Diencephalon (tissue), 1 donor: ENCODE measurements around the gene AGAP6. TPM values are rescaled to one million over a fixed set of nuclear protein-coding genes. Genes with fewer than 3 reads are reported as not detected.

Source experiments
- small RNA-seq: library from RNA; depleted of rRNA; stranded (forward); fragments of <200 nt; gene quantifications from one replicate; pipeline ENCODE3, GENCODE V24; 2014
- total RNA-seq: library from RNA; depleted of rRNA; stranded (reverse); fragments of >200 nt; gene quantifications from one replicate; pipeline ENCODE4 v1.2.3, GENCODE V29; 2014

AGAP6 gene
- total RNA-seq = 4.8 TPM

GRCh38 chr10:49988376-49988775 lies at the start of gene AGAP6:
Gene AGAP6 (plus strand): TSS chr10:49988406. CDS start chr10:49988716, 310 bp downstream.

DNA sequence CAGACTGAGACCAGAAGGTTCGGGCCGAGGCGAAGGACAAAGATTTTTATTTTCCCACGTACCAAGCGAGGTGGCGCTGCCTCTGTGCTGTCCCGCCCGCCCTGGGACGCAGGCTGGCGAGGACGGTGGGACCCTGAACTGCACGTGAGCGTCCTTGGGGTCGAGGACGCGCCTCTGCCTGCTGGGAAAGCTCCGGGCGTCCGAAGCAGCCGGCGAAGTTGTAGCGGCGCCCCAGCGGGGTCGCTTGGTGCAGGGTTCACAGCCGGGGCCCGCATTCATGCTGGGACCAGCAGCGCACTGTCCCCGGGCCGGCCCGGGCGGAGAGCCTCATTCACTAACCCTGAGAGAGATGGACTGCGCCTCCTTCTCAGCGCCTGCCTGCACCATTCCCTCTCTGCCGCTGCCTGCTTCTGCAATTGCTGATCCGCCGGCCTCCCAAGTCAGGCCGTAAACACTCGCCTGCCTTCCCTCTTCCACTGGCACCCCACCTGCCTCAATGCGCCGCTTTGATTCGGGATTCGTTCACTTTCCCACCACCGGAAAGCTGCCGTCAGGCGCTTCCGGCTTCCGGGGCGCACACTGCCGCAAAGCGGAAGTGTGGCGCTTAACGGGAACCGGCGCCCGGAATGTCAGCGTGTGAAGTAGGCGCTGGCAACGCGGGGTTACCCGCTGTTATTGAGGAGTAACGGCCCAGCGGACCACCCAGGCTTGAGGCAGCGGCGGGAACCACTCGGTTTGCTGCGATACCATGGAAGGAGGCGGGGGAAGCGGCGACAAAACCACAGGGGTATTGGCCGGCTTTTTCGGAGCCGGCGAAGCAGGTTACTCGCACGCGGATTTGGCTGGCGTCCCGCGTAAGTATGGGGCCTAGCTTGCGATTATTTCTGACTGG lies 46.5 kb upstream of the AGAP6 start, which contains the start of the genes PARG and TIMM23B:
Gene PARG, minus strand, starts transcription at position 581 of the 892 bp plus-strand sequence. Its CDS starts 302 bp downstream, at position 279.
Gene TIMM23B, plus strand, starts transcription at position 607 of the 892 bp plus-strand sequence. Its CDS starts 142 bp downstream, at position 749.

Small RNA genes within 50 kb of the gene (small RNA-seq; reads per million reads assigned to genes)
- not detected for gene RNA5SP317
- not detected for gene SNORA74C-2

Other genes starting within 250 kb of the AGAP6 start
- 23.1 TPM for gene OGDHL, start 226.1 kb upstream of the AGAP6 start, total RNA-seq
- 95.3 TPM for gene PARG, start 46.4 kb upstream of the AGAP6 start, total RNA-seq
- gene TIMM23B, start 46.4 kb upstream of the AGAP6 start, total RNA-seq = 20.8 TPM
- gene WASHC2A, start 79.5 kb downstream of the AGAP6 start, total RNA-seq = 43.6 TPM